ENCODE measurements around the gene NAA15.
"Not testable (repeated sequence)": the region's sequence is repeated elsewhere in the genome, so short reads cannot be mapped to it uniquely, and the experiment has no call there.

NAA15 gene

GRCh38 chr4:139297001-139297410, 4.3 kb upstream of the NAA15 start:
- no peak for DNase-seq (ENCODE audit: low read depth in 2 of 2)

DNA sequence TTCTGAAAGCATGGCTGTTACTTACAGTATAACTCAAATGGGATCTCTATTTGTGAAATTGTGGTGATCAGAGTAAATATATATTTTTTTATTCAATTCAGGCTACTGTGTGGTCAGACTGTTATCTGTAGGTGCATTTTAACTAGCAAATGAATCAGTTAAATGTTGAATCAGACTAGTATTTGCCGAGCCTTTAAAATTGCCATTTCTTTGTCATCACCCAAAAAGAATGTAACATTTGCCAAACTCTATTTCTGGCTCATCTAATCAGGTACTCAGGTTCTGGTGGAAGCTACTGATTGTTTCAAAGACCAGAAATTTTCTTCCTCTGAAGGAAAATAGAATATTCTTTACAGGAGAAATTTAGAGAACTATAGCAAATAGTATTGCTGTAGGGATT, 1.8 kb upstream of the NAA15 start:
- DNase-seq (ENCODE audit: low read depth in 2 of 2): no peak

GRCh38 chr4:139300431-139301112, 733 bp upstream of the NAA15 start:
- DNase-seq (ENCODE audit: low read depth in 2 of 2): no peak

DNA sequence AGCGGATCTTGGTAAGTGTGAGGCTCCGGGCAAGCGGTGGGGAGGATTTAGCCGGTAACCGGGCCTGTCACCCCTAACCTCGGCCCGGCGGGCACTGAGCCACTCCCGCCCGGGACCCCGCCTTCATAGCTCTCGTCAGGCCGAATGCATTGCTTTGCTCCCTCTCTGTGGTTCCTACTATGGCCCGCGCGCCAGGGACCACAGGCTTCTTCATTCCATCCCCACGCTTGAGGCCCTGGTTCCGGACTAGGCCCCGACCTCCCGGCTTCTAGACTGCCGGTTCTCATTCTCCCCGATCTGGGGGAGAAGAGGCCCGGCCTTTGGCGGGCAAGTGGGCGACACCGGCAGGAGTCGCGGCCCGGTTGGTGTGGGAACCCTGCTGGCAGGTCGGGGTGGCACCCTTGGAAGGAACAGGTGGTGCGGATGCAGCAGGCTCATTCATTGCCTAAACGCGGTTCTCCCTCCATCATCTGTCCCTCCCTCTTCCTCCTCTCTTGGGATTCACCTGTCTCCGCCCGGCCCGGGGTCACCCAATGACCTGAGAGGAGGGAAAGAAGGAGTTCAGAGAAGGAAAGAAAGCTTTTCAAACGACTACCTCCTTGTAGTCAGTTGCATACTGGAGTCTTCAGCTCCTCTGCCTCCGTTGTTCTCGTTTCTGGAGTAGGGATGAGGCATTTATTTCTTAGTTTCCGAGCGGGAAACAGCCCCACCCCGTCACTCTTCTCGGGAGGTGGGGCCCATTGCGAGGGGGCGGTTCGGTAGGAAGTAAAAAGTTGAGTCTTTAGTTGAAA, 711 bp downstream of the NAA15 start, which contains the start of gene NDUFC1:
TSS of gene NDUFC1 (minus strand) at position 657 of the 791 bp plus-strand sequence. CDS start 6,679 bp downstream, outside the sequence.
- peak in 1 of 2 donors; percentile 49 for DNase-seq (ENCODE audit: low read depth in 2 of 2)

GRCh38 chr4:139304920-139305319, 3.6 kb downstream of the NAA15 start:
- DNase-seq (ENCODE audit: low read depth in 2 of 2): no peak

DNA sequence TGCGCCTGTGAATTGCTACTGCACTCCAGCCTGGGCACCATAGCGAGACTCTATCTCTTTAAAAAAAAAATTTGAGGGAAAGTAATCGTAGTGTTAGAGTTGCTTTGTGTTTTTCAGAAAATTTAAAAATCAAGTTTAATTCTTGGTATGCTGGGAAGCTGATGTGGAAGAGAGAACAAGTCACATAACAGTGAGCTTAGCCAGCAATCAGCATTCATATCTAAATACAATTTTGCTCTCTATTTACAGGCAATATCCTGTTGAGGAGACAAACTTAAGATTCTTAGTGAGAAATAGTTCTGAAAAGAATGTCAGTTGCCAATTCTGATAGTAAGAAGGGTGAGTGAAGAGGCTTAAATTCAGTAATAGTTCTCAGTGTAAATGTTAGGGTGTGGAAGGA, 10.6 kb downstream of the NAA15 start:
- no peak for DNase-seq (ENCODE audit: low read depth in 2 of 2)

- DNase-seq (ENCODE audit: low read depth in 2 of 2): no peak
Measured at GRCh38 chr4:139312552-139313332, 11.4 kb downstream of the NAA15 start.

DNA sequence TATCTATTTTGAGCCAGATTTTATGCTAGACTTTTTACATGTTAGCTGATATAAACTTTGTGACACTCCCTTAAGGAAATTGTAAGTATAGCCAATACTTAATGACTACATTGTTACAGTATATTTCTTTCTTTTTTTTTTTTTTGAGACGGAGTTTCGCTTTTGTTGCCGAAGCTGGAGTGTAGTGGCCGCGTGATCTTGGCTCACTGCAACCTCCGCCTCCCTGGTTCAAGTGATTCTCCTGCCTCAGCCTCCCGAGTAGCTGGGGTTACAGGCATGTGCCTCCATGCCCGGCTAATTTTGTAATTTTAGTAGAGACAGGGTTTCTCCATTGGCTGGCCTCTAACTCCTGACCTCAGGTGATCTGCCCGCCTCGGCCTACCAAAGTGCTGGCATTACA, 12.1 kb downstream of the NAA15 start:
- DNase-seq (ENCODE audit: low read depth in 2 of 2): not testable (repeated sequence)

- DNase-seq (ENCODE audit: low read depth in 2 of 2): no peak
Measured at GRCh38 chr4:139314047-139314800, 12.9 kb downstream of the NAA15 start.

- no peak for DNase-seq (ENCODE audit: low read depth in 2 of 2)
Measured at GRCh38 chr4:139315221-139315675, 13.9 kb downstream of the NAA15 start.

DNA sequence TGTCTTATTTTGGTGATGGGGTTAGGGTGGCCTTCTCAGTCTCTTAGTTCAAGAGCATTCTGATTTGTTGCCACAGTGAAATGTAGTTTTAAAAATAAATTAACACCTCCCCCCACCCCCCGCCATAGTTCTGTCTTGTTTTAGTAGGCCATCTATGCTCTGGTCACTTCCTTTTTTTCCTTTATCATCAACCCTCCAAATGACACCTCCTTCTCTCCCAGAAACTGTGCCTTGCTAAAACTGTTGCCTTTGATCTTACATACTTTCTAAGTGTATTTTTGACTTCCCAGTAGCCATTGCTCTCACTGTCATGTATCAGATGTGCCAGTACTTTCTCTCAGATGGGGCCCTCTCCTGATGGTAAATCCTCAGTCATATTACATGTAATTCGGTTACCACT, 15.4 kb downstream of the NAA15 start:
- no peak for DNase-seq (ENCODE audit: low read depth in 2 of 2)

- no peak for DNase-seq (ENCODE audit: low read depth in 2 of 2)
Measured at GRCh38 chr4:139317635-139318034, 16.3 kb downstream of the NAA15 start.

DNA sequence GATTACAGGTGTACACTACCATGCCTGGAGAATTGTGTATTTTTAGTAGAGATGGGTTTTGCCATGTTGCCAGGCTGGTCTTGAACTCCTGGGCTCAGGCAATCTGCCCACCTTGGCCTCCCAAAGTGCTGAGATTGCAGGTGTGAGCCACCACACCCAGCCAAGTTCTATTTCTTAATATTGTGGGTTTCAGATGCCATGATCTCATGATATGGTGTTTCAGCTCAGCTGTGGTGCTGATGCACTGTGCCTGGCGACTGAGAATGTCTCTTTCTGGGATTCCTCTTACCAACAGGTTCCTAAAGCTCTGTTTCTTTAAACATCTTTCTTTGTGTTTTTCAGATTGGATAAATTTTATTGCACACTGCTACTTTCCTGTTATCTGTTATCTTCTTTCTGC, 18.3 kb downstream of the NAA15 start:
- DNase-seq (ENCODE audit: low read depth in 2 of 2): no peak

DNA sequence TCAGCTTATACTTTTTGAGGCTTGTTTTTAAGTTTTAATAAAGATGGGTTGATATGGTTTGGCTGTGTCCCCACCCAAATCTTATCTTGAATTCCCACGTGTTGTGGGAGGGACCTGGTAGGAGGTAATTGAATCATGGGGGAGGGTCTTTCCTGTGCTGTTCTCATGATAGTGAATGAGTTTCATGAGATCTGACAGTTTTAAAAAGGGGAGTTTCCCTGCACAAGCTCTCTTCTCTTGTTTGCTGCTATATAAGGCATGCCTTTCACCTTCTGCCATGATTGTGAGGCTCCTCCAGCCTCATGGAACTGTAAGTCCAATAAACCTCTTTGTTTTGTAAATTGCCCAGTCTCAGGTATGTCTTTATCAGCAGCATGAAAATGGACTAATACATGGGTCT, 20.8 kb downstream of the NAA15 start:
- not testable (repeated sequence) for DNase-seq (ENCODE audit: low read depth in 2 of 2)

DNA sequence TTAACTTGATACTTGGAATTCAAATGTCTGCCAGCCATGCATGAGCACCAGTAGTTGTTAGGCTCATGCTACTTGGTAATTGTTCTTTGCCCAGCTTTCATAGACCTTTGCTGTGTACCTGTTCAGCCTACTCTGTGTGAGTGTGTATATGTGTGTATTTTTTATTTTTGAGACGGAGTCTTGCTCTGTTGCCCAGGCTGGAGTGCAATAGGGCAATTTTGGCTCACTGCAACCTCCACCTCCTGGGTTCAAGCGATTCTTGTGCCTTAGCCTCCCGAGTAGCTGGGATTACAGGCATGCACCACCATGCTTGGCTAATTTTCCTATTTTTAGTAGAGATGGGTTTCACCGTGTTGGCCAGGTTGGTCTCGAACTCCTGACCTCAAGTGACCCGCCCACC, 21.2 kb downstream of the NAA15 start:
- not testable (repeated sequence) for DNase-seq (ENCODE audit: low read depth in 2 of 2)

DNA sequence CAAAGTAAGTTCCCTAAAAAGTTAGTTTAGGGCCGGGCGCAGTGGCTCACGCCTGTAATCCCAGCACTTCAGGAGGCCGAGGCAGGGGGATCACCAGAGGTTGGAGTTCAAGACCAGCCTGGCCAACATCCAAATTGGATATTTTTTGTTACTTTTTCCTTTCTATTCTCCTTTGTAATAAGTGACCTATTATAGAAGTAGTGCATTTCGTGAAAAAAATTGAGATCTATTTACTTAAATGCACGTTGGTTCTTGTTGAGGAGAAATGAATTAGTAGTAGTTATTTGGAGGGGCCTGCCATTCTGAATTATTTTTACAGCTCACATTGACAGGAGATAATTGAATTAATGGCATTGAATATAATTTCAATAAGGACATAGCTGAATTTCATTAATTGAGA, 23.3 kb downstream of the NAA15 start:
- no peak for DNase-seq (ENCODE audit: low read depth in 2 of 2)

- DNase-seq (ENCODE audit: low read depth in 2 of 2): no peak
Measured at GRCh38 chr4:139329665-139330200, 28.4 kb downstream of the NAA15 start.

DNA sequence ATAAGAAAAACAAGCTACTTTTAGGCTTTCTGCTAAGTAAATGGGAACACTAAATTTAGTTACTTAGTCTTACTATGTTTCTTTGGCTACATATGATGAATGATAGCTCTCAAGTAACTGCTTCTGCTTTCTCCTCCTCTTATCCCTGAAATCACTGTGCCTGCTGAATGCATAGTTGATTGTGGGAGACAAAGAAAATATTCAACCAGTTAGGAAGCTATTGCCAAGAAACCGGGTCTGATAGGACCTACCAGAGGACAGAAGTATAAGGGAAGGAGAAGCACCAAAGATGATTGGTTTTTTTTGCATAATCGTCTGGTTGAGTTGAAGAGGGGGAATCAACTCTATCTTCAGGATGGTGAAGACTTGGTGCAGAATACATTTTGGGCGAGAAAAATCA, 29.0 kb downstream of the NAA15 start:
- DNase-seq (ENCODE audit: low read depth in 2 of 2): no peak

DNA sequence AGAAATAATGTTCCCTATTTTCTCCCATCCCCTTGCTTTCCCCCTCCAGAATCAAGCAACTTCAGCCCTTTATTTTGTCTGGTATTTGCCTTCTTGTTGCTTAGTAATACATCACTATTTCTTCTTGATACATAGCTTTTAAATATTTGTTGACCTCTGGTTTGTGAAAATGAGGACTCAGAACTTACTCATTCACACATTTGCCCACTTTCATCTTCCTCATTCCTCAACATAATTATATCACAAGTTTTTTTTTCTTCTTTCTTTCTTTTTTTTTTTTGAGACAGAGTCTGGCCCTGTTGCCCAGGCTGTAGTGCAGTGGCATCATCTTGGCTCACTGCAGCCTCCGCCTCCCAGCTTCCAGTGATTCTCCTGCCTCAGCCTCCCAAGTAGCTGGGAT, 29.9 kb downstream of the NAA15 start:
- DNase-seq (ENCODE audit: low read depth in 2 of 2): no peak

- DNase-seq (ENCODE audit: low read depth in 2 of 2): no peak
Measured at GRCh38 chr4:139333046-139333445, 31.7 kb downstream of the NAA15 start.

GRCh38 chr4:139337612-139338011, 36.3 kb downstream of the NAA15 start:
- DNase-seq (ENCODE audit: low read depth in 2 of 2): no peak

All from stimulated activated CD8-positive, alpha-beta memory T cell treated with anti-CD3 and anti-CD28 coated beads, Interleukin-15, amount 100 ng/mL, for 48 hours (primary cell).